GM12878 (cell line): ENCODE results near the gene NIFK. TPM values are rescaled to one million over a fixed set of nuclear protein-coding genes. Genes with fewer than 3 reads are reported as not detected.

Experiments
- ATAC-seq: fragments of 200-7000 bp; cut with Tn5 transposase; 3 replicates; pipeline ENCODE4 v1.9.1; 2020; ENCODE audit warnings: mild to moderate bottlenecking, moderate library complexity
- BruUV-seq: library from RNA; stranded (reverse); fragments of 400-500 nt; replicated peaks from 2 replicates; lab custom pipeline; 2021; lab: Mats Ljungman, UMichigan
- CTCF ChIA-PET: fragments of 300-600 bp; sonication (Branson Sonifier 250); formaldehyde crosslinking; extraction: SDS; loops from one replicate; lab custom pipeline; 2021; ENCODE audit warnings: inconsistent platforms; lab: Yijun Ruan, JAX
- POLR2A ChIA-PET: fragments of 350-600 bp; formaldehyde crosslinking; extraction: SDS; loops from one replicate; lab custom pipeline; 2021; ENCODE audit warnings: inconsistent platforms; lab: Charles Lee
- RAD21 ChIA-PET: fragments of 300-600 bp; sonication (Branson Sonifier 250); formaldehyde crosslinking; loops from one replicate; lab custom pipeline; 2023; ENCODE audit warnings: antibody characterized with exemption; ENCODE audit not compliant: unreplicated experiment; lab: Charles Lee
- SMC1A ChIA-PET: fragments of 300-600 bp; sonication (Branson Sonifier 250); formaldehyde crosslinking; loops from one replicate; lab custom pipeline; 2023; ENCODE audit not compliant: unreplicated experiment, uncharacterized antibody; lab: Charles Lee
- DNase-seq: peaks from one replicate; pipeline ENCODE4 v3.0.0-alpha.2; 2011; ENCODE audit warnings: low read depth, low spot score
- FAIRE-seq: peaks from 3 replicates; lab custom pipeline; 2011; peaks lifted over from hg19 to GRCh38; lab: Jason Lieb, UNC
- H2AFZ ChIP-seq: 2 replicates; pipeline ENCODE4 v1.6.0; 2011; ENCODE audit warnings: low read depth, low read length, control low read depth; ENCODE audit not compliant: control insufficient read depth
- H3K27ac ChIP-seq: 2 replicates; pipeline ENCODE4 v1.5.1; 2011; ENCODE audit warnings: control low read depth; ENCODE audit not compliant: control insufficient read depth, insufficient read depth
- H3K27me3 ChIP-seq, 2 experiments: replicated peaks in 1 of 2; 2 replicates each; pipeline versions ENCODE4 v1.6.0 to v1.6.1; 2011; ENCODE audit warnings: low read length in 1 of 2; ENCODE audit not compliant: control insufficient read depth in 2 of 2, insufficient read depth in 2 of 2
- H3K36me3 ChIP-seq, 2 experiments: 2 replicates each; pipeline ENCODE4 v1.5.1; 2011; ENCODE audit warnings: low read length in 1 of 2; ENCODE audit not compliant: control insufficient read depth in 2 of 2, insufficient read depth in 2 of 2
- H3K4me1 ChIP-seq: 2 replicates; pipeline ENCODE4 v1.6.1; 2011; ENCODE audit warnings: mild to moderate bottlenecking, low read length, moderate library complexity, mixed read lengths; ENCODE audit not compliant: control insufficient read depth, insufficient read depth
- H3K4me2 ChIP-seq: 2 replicates; pipeline ENCODE4 v1.6.0; 2011; ENCODE audit warnings: control low read depth; ENCODE audit not compliant: control insufficient read depth, insufficient read depth
- H3K4me3 ChIP-seq: fragments of 200-600 bp; sonication (generic); 2 replicates; pipeline ENCODE4 v1.5.1; 2016
- H3K79me2 ChIP-seq: 2 replicates; pipeline ENCODE4 v1.6.0; 2011; ENCODE audit warnings: low read length; ENCODE audit not compliant: control insufficient read depth, insufficient read depth
- H3K9ac ChIP-seq: 2 replicates; pipeline ENCODE4 v1.8.0; 2011; ENCODE audit warnings: low read length, control low read depth, mixed read lengths; ENCODE audit not compliant: control insufficient read depth, insufficient read depth
- H3K9me3 ChIP-seq: replicated peaks from 3 replicates; pipeline ENCODE4 v1.5.1; 2011; ENCODE audit warnings: mild to moderate bottlenecking, low read length; ENCODE audit not compliant: control insufficient read depth, insufficient read depth
- H4K20me1 ChIP-seq: 2 replicates; pipeline ENCODE4 v1.6.0; 2011; ENCODE audit not compliant: control insufficient read depth, insufficient read depth
- CREM ChIP-seq: IDR thresholded peaks from 2 replicates; pipeline ENCODE4 v1.6.1; 2014; ENCODE audit warnings: antibody characterized with exemption, low read depth
- EP300 ChIP-seq, 2 experiments: fragments of 150-350 bp in 1 of 2; IDR thresholded peaks; 2 replicates each; pipeline ENCODE4 v1.6.1; 2011 to 2012; ENCODE audit warnings: low read depth in 2 of 2, low read length in 2 of 2, borderline replicate concordance in 1 of 2, improper control_type of control experiment in 1 of 2, inconsistent platforms in 1 of 2; ENCODE audit not compliant: control insufficient read depth in 1 of 2
- FOXM1 ChIP-seq: IDR thresholded peaks from 2 replicates; pipeline ENCODE4 v1.6.1; 2012; ENCODE audit warnings: low read depth, mild to moderate bottlenecking, inconsistent platforms, low read length, moderate library complexity
- HDGF ChIP-seq: fragments of 450-650 bp; IDR thresholded peaks from 2 replicates; pipeline ENCODE4 v1.6.1; 2016; ENCODE audit warnings: antibody characterized with exemption
- NR2F1 ChIP-seq: fragments of 450-650 bp; conservative IDR thresholded peaks from 2 replicates; pipeline ENCODE4 v1.6.1; 2017; ENCODE audit warnings: mild to moderate bottlenecking
- RB1 ChIP-seq: fragments of 450-650 bp; formaldehyde crosslinking; IDR thresholded peaks from 2 replicates; pipeline ENCODE4 v1.6.1; 2017; ENCODE audit warnings: mild to moderate bottlenecking, borderline replicate concordance
- SPI1 ChIP-seq: IDR thresholded peaks from 2 replicates; pipeline ENCODE4 v1.6.1; 2011; ENCODE audit warnings: low read depth, mild to moderate bottlenecking, low read length, moderate library complexity, borderline replicate concordance; ENCODE audit not compliant: insufficient read depth
- TAF1 ChIP-seq: IDR thresholded peaks from 2 replicates; pipeline ENCODE4 v1.6.1; 2011; ENCODE audit warnings: mild to moderate bottlenecking, low read depth, low read length, borderline replicate concordance
- ZNF274 ChIP-seq: IDR thresholded peaks from one replicate; pipeline ENCODE4 v1.8.0; 2011; ENCODE audit not compliant: insufficient read length, insufficient read depth
- WGBS: methylation state at CpG from one replicate; pipeline ENCODE4 v1.1.6; 2016; ENCODE audit warnings: low lambda C conversion rate; ENCODE audit not compliant: insufficient replicate concordance, insufficient coverage; ENCODE audit errors: missing lambda C conversion rate; 5-methylcytosine and 5-hydroxymethylcytosine counted together
- in situ Hi-C: fragments of 300-500 bp; cut with MboI; formaldehyde crosslinking; loops from 9 replicates; pipeline ENCODE4 v1.14.3; 2018; ENCODE audit warnings: mixed read lengths
- intact Hi-C: fragments of 100-400 bp; cut with micrococcal nuclease; formaldehyde crosslinking; loops from one replicate; pipeline ENCODE4 v1.14.2; 2022; ENCODE audit not compliant: unreplicated experiment
- polyA plus RNA-seq, 11 experiments: library from polyadenylated mRNA; depleted of rRNA in 4 of 11; unstranded in 6 of 11; stranded (reverse) in 5 of 11; fragments of >200 nt; fragmentation: Nextera tagmentation in 4 of 11; fragmentation: Illumina TruSeq in 1 of 11; extraction: Ambion mirVana in 4 of 11; extraction: Trizol in 1 of 11; gene quantifications; 1 replicate in 1 of 11; 2 replicates in 10 of 11; pipeline versions ENCODE4 v1.2.1 to v1.2.3, GENCODE V29; 2011 to 2016; ENCODE audit warnings: inconsistent platforms in 2 of 11, missing spikeins in 2 of 11, low read depth in 1 of 11
- total RNA-seq, 4 experiments: library from RNA; depleted of rRNA in 3 of 4; stranded (reverse); fragments of >200 nt in 3 of 4; fragmentation: Illumina TruSeq in 1 of 4; extraction: Trizol in 1 of 4; gene quantifications; 2 replicates each; pipeline versions ENCODE4 v1.2.1 to v1.2.3, GENCODE V29; 2013 to 2021
- TF ChIP-seq, protein P1 (sequence below): fragments of 450-650 bp; IDR thresholded peaks from 2 replicates; pipeline ENCODE4 v1.6.1; 2017; ENCODE audit warnings: mild to moderate bottlenecking, low read depth, inconsistent platforms; ENCODE audit not compliant: poor library complexity, severe bottlenecking
- TF ChIP-seq, protein P2 (sequence below): IDR thresholded peaks from 2 replicates; pipeline ENCODE4 v1.6.1; 2011; ENCODE audit warnings: low read depth, mild to moderate bottlenecking, low read length, moderate library complexity, borderline replicate concordance; ENCODE audit errors: extremely low read depth

Gene NIFK
- total and polyA plus RNA-seq, 10 of the 15 experiments (the other 5 are each of a cell fraction or from before 2014, with no cell fraction given), result 47.2 to 286 (median 157) TPM

DNA sequence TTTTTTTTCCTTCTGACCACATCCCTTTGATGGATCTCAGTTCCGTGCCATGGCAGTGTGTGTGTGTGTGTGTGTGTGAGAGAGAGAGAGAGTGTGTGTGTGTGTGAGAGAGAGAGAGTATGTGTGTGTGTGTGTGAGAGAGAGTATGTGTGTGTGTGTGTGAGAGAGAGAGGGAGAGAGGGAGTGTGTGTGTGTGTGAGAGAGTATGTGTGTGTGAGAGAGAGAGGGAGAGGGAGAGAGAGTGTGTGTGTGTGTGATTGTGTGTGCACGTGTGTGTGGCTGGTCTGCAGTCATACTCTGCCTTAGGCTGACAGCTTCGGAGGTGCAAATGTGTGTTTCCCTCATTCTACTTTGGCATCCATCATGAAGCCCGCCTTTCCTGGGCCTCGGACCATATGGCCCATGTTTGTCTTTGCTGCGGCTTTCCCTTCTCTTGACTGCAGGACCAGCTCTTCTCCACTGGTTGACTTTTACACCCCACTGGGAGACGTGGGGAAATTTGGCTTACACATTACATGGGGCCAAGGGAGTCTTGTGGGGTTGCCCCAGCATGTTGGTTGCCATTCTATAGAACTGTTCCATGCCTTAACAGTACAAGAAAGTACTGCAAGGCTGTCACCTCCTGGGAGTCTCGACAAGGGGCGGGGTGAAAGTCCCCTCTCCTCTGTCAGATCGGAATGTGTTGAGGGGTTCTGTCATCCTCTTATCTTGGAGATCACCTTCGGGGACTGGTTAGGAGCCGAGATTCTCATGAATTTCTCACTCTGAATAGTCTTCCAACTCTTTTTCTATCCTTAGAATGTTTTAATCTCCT is 40.4 kb upstream of the NIFK start (continued):
- TF ChIP-seq, protein P1, sequence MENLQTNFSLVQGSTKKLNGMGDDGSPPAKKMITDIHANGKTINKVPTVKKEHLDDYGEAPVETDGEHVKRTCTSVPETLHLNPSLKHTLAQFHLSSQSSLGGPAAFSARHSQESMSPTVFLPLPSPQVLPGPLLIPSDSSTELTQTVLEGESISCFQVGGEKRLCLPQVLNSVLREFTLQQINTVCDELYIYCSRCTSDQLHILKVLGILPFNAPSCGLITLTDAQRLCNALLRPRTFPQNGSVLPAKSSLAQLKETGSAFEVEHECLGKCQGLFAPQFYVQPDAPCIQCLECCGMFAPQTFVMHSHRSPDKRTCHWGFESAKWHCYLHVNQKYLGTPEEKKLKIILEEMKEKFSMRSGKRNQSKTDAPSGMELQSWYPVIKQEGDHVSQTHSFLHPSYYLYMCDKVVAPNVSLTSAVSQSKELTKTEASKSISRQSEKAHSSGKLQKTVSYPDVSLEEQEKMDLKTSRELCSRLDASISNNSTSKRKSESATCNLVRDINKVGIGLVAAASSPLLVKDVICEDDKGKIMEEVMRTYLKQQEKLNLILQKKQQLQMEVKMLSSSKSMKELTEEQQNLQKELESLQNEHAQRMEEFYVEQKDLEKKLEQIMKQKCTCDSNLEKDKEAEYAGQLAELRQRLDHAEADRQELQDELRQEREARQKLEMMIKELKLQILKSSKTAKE, result no peak
- TF ChIP-seq, protein P2, sequence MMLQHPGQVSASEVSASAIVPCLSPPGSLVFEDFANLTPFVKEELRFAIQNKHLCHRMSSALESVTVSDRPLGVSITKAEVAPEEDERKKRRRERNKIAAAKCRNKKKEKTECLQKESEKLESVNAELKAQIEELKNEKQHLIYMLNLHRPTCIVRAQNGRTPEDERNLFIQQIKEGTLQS, result no peak
- TF ChIP-seq HDGF (no peak), NR2F1 (no peak), FOXM1 (no peak), TAF1 (no peak)

DNA sequence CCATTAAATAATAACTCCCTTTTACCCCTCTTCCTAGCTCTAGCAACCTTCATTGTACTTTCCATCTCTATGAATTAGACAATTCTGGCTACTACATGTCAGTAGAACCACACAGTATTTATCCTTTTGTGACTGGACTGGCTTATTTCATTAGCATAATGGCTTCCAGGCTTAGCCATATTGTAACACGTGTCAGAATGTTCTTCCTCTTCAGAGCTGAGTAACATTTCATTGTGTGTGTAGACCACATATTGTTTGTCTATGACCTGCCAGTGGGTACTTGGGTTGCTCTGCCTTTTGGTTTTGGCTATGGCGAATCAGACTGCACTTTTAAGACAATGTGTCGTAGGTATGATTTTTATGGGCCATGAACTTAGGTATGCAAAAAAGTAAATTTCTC is 39.7 kb upstream of the NIFK start:
- ChIA-PET RAD21 (no interaction called here), POLR2A (no interaction called here), SMC1A (no interaction called here), CTCF (no interaction called here)
- no peak for TF ChIP-seq SPI1
- no peak for TF ChIP-seq ZNF274
- TF ChIP-seq CREM, result no peak
- TF ChIP-seq EP300 (IDR thresholded peaks at IDR 0.05; ENCODE audit: borderline replicate concordance in 1 of 2, control insufficient read depth in 1 of 2, low read depth in 2 of 2, low read length in 2 of 2), result no peak
- no peak for TF ChIP-seq RB1
- no peak for FAIRE-seq
- ATAC-seq, result peak; percentile 43
- no peak overlapping the region for H3K9ac ChIP-seq
- no peaks in the 10 kb centered on the region for H3K27me3 ChIP-seq
- no peaks in the 10 kb centered on the region for H3K36me3 ChIP-seq
- H3K9me3 ChIP-seq, result no peaks in the 10 kb centered on the region
- no peak overlapping the region; the same call in 1 of the 2 replicates for H2AFZ ChIP-seq
- H3K4me1 ChIP-seq, result no peaks in the 10 kb centered on the region
- no TSS peak for BruUV-seq
- no peak overlapping the region for H3K4me2 ChIP-seq
- 32% methylated on average over 3 of the region's 3 CpGs for WGBS
- H3K79me2 ChIP-seq, result no peaks in the 10 kb centered on the region
- intact Hi-C loops (no loop called here), in situ Hi-C loops (no loop called here)
- no peak overlapping the region for H3K4me3 ChIP-seq
- no peaks in the 10 kb centered on the region for H4K20me1 ChIP-seq
- no peak overlapping the region for H3K27ac ChIP-seq
- no peak for DNase-seq
